ENCODE measurements around the gene RMI2.

The RMI2 gene

DNA sequence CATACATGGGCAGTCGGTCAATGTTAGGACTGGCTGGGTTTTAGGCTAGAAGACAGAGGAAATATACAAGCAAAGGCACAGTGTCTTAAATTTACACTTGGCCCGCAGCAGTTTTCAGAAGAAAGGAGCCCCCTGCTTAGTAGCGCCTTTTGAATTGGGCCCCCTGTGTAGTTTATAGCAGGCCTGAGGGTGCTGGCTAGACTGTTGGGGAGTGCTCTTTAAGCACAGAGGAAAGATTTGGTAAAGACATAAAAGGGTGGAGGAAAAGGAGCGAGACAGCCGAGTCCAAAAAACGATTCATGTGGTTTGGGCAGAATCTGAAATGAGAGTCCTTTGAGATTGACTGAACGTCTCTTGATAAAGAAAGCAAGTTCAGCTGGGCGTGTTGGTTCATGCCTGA is 10.6 kb downstream of the RMI2 start:
- TF ChIP-seq, protein P1, sequence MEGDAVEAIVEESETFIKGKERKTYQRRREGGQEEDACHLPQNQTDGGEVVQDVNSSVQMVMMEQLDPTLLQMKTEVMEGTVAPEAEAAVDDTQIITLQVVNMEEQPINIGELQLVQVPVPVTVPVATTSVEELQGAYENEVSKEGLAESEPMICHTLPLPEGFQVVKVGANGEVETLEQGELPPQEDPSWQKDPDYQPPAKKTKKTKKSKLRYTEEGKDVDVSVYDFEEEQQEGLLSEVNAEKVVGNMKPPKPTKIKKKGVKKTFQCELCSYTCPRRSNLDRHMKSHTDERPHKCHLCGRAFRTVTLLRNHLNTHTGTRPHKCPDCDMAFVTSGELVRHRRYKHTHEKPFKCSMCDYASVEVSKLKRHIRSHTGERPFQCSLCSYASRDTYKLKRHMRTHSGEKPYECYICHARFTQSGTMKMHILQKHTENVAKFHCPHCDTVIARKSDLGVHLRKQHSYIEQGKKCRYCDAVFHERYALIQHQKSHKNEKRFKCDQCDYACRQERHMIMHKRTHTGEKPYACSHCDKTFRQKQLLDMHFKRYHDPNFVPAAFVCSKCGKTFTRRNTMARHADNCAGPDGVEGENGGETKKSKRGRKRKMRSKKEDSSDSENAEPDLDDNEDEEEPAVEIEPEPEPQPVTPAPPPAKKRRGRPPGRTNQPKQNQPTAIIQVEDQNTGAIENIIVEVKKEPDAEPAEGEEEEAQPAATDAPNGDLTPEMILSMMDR (IDR thresholded peaks at IDR 0.05; ENCODE audit: low read depth, low read length) = no peak
- H3K4me3 ChIP-seq (replicated peaks in 1 of 2; ENCODE audit: low read depth in 2 of 2, low read length in 2 of 2) = no peak overlapping the region
- no peak for DNase-seq (ENCODE audit: low read depth in 2 of 2)

DNA sequence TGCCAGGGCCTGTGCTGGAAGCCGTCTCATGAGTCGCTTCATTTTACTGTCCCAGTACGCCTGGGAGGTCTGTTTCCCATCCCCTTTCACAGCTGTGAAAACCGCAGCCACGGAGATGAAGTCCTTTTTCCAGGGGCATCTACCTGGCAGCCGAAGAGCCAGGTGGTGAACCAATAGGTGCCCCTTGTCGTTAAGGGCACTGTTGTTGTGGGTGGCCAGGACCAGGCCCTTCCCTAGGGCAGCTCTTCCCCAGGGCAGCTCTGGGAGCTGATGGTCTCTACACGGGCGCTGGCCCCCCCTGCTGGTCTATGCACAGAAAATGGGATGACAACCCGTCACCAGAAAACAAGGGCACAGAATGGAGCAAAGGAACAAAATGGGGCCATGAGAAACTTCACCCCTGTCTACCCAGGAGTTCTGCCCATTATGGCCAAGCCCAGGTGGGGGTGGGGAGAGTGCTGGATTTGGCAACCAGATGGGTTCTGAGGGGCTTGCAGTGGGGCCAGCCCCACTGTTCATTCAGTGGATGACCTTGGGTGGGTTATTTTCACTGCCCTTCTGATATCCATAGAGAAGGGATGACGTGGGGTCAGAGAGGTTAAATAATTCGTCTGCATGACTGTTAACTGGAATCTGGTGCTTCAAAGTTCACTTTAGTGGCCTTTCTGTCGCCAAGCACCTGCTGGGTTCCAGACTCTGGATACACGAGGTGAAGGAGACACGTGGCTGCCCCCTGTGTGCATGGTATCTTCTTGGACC is 11.5 kb downstream of the RMI2 start:
- no peak overlapping the region for H3K4me3 ChIP-seq (replicated peaks in 1 of 2; ENCODE audit: low read depth in 2 of 2, low read length in 2 of 2)
- peak; percentile 71 for DNase-seq (ENCODE audit: low read depth in 2 of 2)
- TF ChIP-seq, protein P1 (IDR thresholded peaks at IDR 0.05; ENCODE audit: low read depth, low read length) = peak; percentile 76

DNA sequence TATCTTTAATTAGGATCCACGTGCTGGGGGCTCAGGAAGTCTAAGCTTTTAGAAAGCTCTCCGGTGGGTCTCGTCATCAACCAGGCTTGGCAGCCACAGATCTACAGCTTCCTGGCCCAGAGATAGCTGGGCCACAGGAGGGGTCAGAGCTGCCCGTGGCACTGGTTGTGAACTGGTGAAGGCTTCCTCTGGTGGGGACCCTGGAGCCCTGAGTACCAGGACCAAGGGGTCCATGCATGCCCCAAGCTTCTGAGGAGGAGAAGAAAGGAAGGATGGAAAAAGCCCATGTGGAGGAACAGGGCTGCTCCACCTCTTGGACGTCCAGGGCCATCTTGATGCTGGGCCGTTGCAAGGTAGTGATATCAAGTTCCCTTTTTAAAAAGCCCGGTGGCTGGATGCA is 13.3 kb downstream of the RMI2 start:
- no peak for DNase-seq (ENCODE audit: low read depth in 2 of 2)
- TF ChIP-seq, protein P1 (IDR thresholded peaks at IDR 0.05; ENCODE audit: low read depth, low read length) = no peak
- H3K4me3 ChIP-seq (replicated peaks in 1 of 2; ENCODE audit: low read depth in 2 of 2, low read length in 2 of 2) = no peak overlapping the region

DNA sequence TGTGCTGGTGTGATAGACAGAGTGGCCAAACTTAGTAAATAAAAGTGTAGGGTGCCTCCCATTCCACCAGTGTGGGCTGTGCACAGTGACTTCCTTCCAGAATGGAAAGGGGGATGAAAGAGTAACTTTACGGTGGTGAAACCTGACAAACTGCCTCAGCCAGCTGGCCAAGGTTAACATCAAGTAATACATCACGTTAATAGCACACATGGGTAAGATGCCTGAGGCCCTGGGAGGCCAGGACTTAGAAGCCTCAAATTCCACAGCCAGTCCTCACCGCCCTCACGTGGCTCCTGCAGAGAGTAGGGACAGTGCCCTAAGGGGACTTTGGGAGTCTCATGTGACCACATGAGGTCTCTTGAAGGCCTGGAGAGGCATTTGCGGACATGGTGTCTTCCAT is 14.1 kb downstream of the RMI2 start:
- H3K4me3 ChIP-seq (replicated peaks in 1 of 2; ENCODE audit: low read depth in 2 of 2, low read length in 2 of 2) = no peak overlapping the region
- TF ChIP-seq, protein P1 (IDR thresholded peaks at IDR 0.05; ENCODE audit: low read depth, low read length) = no peak
- DNase-seq (ENCODE audit: low read depth in 2 of 2) = peak in 1 of 2 donors; percentile 40

DNA sequence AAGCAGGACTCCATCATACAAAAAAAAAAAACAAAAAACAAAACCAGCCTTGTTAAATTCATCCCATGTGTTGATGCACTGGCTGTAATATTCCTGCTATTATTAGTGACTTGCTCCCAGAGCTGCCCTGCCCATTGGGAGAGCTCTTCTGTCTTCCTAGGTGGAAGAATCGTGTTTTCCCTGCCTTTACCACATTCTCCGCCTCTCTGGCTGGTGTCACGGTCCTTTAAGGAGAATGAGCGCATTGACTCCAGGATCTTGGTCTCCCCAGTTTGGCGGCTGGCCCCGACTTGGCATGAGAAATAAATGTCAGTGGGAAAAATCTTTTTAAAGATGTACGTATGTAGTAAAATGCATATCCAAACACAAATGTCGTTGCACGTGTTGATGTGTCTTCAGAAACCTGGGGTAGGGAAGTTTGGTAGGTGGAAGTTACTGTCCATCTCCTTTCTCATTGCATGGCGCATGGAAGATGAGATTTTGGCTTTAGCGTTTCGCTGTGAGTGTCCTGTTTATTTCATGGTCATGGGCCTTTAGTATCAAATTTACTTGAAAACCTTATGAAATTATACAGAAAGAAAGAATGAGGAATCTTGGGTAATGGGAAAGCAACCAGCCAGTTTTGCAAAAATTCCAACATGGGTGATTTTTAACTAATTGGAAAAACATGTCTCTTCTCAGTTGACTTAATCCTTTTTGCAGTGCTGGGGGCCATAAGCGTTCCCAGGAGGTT is 15.5 kb downstream of the RMI2 start:
- TF ChIP-seq, protein P1 (IDR thresholded peaks at IDR 0.05; ENCODE audit: low read depth, low read length) = no peak
- no peak for DNase-seq (ENCODE audit: low read depth in 2 of 2)
- no peak overlapping the region for H3K4me3 ChIP-seq (replicated peaks in 1 of 2; ENCODE audit: low read depth in 2 of 2, low read length in 2 of 2)

DNA sequence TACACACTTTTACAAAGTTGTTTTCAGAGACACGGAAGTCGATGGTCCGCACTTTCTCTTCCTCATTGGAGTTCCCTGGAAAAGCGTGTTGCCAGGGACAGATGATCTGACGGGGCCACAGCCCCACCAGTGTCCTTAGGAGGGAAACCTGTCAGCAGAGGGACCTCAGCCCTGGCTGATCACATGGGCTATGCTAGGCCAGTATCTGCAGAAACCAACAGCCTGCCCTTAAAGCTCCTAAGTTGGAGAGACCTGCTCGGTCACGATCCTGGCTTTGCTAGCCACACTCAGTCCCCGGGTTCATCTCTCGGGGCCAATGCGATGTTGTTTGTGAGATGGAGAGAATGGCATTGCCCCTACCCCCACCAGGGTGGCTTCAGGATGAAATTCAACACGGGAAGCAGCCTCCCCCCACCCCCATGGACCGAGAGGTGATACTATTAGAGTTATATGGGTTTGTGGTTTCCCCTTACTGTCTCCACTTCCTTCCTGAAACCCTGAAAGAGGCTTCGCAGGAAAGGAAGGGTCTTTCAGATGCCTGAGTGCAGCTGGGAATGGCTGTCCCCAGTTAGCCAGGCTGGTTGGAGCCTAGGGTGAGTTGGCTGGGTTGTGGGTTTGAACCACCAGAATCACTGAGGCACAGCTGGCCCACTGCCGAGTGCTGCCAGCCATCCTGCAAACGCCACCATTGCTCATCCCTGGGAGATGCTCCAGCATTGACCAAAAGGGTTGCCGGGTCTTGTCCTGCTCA is 16.6 kb downstream of the RMI2 start:
- no peak overlapping the region for H3K4me3 ChIP-seq (replicated peaks in 1 of 2; ENCODE audit: low read depth in 2 of 2, low read length in 2 of 2)
- TF ChIP-seq, protein P1 (IDR thresholded peaks at IDR 0.05; ENCODE audit: low read depth, low read length) = no peak
- no peak for DNase-seq (ENCODE audit: low read depth in 2 of 2)
